ENCODE data around the gene SMIM13. TPM values are rescaled to one million over a fixed set of nuclear protein-coding genes. Genes with fewer than 3 reads are reported as not detected.

Gene SMIM13
- total RNA-seq, 2 donors from 2014 or later, result 4.4 to 7.2 TPM

- Histone ChIP-seq H3K27ac (no peak overlapping the region), H3K4me1 (replicated peaks) (no peaks in the 10 kb centered on the region), H3K36me3 (no peaks in the 10 kb centered on the region), H3K27me3 (replicated peaks; ENCODE audit: insufficient read depth) (no peaks in the 10 kb centered on the region), H3K4me3 (no peak overlapping the region), H3K9me3 (no peaks in the 10 kb centered on the region)
- DNase-seq (ENCODE audit: low spot score), result no peak
- 98% methylated on average over 4 of the region's 4 CpGs for WGBS
- TF ChIP-seq POLR2A (IDR thresholded peaks at IDR 0.05) (no peak), POLR2AphosphoS5 (IDR thresholded peaks at IDR 0.05) (no peak), CTCF (IDR thresholded peaks at IDR 0.05) (no peak)
- intact Hi-C loops (cut with DNase I), result no loop called here
These were observed 31.6 kb upstream of the SMIM13 start for GRCh38 chr6:11062083-11062482.

- 68% methylated on average over 2 of the region's 2 CpGs for WGBS
- no peaks in the 10 kb centered on the region for H3K4me1 ChIP-seq (replicated peaks)
- no peak overlapping the region for H3K4me3 ChIP-seq
- intact Hi-C loops (cut with DNase I), result no loop called here
- DNase-seq (ENCODE audit: low spot score), result no peak
- H3K27me3 ChIP-seq (replicated peaks; ENCODE audit: insufficient read depth), result no peaks in the 10 kb centered on the region
- no peaks in the 10 kb centered on the region for H3K9me3 ChIP-seq
- TF ChIP-seq POLR2AphosphoS5 (IDR thresholded peaks at IDR 0.05) (no peak), POLR2A (IDR thresholded peaks at IDR 0.05) (no peak), CTCF (IDR thresholded peaks at IDR 0.05) (no peak)
- H3K27ac ChIP-seq, result no peak overlapping the region
- no peaks in the 10 kb centered on the region for H3K36me3 ChIP-seq
These were observed 30.9 kb upstream of the SMIM13 start for GRCh38 chr6:11062715-11063114.

- TF ChIP-seq POLR2AphosphoS5 (IDR thresholded peaks at IDR 0.05), result no peak
- TF ChIP-seq CTCF (IDR thresholded peaks at IDR 0.05), result no peak
- no peak for TF ChIP-seq POLR2A (IDR thresholded peaks at IDR 0.05)
- Histone ChIP-seq H3K9me3 (no peaks in the 10 kb centered on the region), H3K4me1 (replicated peaks) (no peaks in the 10 kb centered on the region), H3K4me3 (no peak overlapping the region), H3K36me3 (no peaks in the 10 kb centered on the region), H3K27me3 (replicated peaks; ENCODE audit: insufficient read depth) (no peaks in the 10 kb centered on the region), H3K27ac (no peak overlapping the region)
- no peak for DNase-seq (ENCODE audit: low spot score)
- 58% methylated on average over 3 of the region's 3 CpGs for WGBS
- intact Hi-C loops (cut with DNase I), result no loop called here
These were observed 28.8 kb upstream of the SMIM13 start for GRCh38 chr6:11064836-11065235.

GRCh38 chr6:11065436-11066202, 28.0 kb upstream of the SMIM13 start:
- Histone ChIP-seq H3K27ac (no peak overlapping the region), H3K27me3 (replicated peaks; ENCODE audit: insufficient read depth) (no peaks in the 10 kb centered on the region), H3K4me3 (no peak overlapping the region), H3K4me1 (replicated peaks) (no peaks in the 10 kb centered on the region), H3K9me3 (no peaks in the 10 kb centered on the region), H3K36me3 (no peaks in the 10 kb centered on the region)
- TF ChIP-seq POLR2AphosphoS5 (IDR thresholded peaks at IDR 0.05) (no peak), POLR2A (IDR thresholded peaks at IDR 0.05) (no peak), CTCF (IDR thresholded peaks at IDR 0.05) (no peak)
- WGBS, result 89% methylated on average over 6 of the region's 6 CpGs
- DNase-seq (ENCODE audit: low spot score), result no peak
- intact Hi-C loops (cut with DNase I), result no loop called here
